Erythroblast (primary cell): ENCODE measurements around the gene POU2F2.

ENCODE experiments used
- GATA1 ChIP-seq: IDR thresholded peaks from 2 replicates; pipeline ENCODE4 v1.6.1; 2011; ENCODE audit warnings: low read depth, mild to moderate bottlenecking, control low read depth, low read length, moderate library complexity
- POLR2A ChIP-seq: IDR thresholded peaks from 2 replicates; pipeline ENCODE4 v1.6.1; 2011; ENCODE audit warnings: mild to moderate bottlenecking, low read length

- TF ChIP-seq POLR2A (no peak), GATA1 (no peak)
These were observed 24.3 kb upstream of the POU2F2 start for GRCh38 chr19:42156571-42156970.
